ENCODE results near the gene RASGEF1B. TPM values are rescaled to one million over a fixed set of nuclear protein-coding genes. Genes with fewer than 3 reads are reported as not detected.

RASGEF1B gene
- total RNA-seq, 1 experiment from 2014 or later = 1.4 TPM

DNA sequence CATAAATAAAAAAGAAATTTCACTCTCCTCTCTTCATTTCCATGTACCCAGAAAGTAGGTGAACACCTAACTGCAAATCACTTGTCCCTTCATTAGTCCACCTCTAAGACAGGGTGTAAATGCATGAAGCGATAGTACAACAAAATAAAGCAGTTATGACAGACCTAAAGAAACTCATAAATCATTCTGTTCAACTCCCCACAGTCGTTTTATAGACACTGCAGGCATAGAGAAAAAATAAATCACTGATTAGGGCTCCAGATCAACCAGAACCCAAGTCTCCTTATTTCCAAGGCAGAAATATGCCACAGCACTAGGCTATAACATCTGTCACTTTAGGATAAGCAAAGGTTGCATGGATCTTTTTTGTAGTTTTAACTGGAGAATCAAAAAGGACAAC is 3.0 kb downstream of the RASGEF1B start:
- Histone ChIP-seq H2AFZ (ENCODE audit: low read length) (no peak overlapping the region), H4K20me1 (ENCODE audit: low read length) (no peaks in the 10 kb centered on the region), H3K27me3 (ENCODE audit: low read length) (no peaks in the 10 kb centered on the region), H3K36me3 (ENCODE audit: low read depth, low read length) (no peaks in the 10 kb centered on the region; the same call in 1 of the 2 replicates), H3K4me1 (ENCODE audit: insufficient read depth, low read length) (peaks cover 29% of the 10 kb centered on the region), H3F3A (ENCODE audit: low read length, unreplicated experiment) (no peaks in the 10 kb centered on the region), H3K9me3 (ENCODE audit: low read length) (no peaks in the 10 kb centered on the region), H3K79me2 (ENCODE audit: low read length) (no peaks in the 10 kb centered on the region), H3K27ac (ENCODE audit: low read length) (no peak overlapping the region), H3K4me2 (ENCODE audit: low read length) (no peak overlapping the region), H3K9ac (ENCODE audit: low read length) (no peak overlapping the region), H3K4me3 (ENCODE audit: low read length) (no peak overlapping the region), H3K9me2 (replicated peaks; ENCODE audit: low read length) (no peaks in the 10 kb centered on the region)
- no peak for ATAC-seq
- ChIA-PET CTCF (no interaction called here), POLR2A (ENCODE audit: unreplicated experiment) (no interaction called here)
- no peak for DNase-seq
- no TSS peak for BruUV-seq (replicated peaks)
- TF ChIP-seq EZH2phosphoT487 (IDR thresholded peaks at IDR 0.05; ENCODE audit: borderline replicate concordance, low read length) = no peak
- TF ChIP-seq EZH2 (IDR thresholded peaks at IDR 0.05; ENCODE audit: low read length, unreplicated experiment) = no peak
- TF ChIP-seq, protein P1, sequence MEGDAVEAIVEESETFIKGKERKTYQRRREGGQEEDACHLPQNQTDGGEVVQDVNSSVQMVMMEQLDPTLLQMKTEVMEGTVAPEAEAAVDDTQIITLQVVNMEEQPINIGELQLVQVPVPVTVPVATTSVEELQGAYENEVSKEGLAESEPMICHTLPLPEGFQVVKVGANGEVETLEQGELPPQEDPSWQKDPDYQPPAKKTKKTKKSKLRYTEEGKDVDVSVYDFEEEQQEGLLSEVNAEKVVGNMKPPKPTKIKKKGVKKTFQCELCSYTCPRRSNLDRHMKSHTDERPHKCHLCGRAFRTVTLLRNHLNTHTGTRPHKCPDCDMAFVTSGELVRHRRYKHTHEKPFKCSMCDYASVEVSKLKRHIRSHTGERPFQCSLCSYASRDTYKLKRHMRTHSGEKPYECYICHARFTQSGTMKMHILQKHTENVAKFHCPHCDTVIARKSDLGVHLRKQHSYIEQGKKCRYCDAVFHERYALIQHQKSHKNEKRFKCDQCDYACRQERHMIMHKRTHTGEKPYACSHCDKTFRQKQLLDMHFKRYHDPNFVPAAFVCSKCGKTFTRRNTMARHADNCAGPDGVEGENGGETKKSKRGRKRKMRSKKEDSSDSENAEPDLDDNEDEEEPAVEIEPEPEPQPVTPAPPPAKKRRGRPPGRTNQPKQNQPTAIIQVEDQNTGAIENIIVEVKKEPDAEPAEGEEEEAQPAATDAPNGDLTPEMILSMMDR (conservative IDR thresholded peaks at IDR 0.05; ENCODE audit: low read depth, low read length) = no peak
- intact Hi-C loops (cut with micrococcal nuclease) = loop anchor here (5.0 kb wide), 2 partner anchors 46 to 734 kb away; no protein-coding TSS in a partner anchor

DNA sequence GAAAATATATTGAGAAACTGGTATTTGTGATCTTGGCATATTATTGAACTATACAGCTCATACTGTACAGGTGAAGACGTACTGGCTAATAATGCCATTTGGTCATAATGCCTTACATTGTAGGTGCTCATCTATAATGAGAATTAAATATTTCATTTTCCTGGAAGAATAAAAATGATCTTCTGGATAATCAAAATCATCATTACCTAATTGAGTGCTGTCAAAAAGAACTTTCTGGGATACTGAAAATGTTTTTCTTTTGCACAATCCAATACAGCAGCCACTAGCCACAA is 4.1 kb downstream of the RASGEF1B start:
- Histone ChIP-seq H3K9me3 (ENCODE audit: low read length) (no peaks in the 10 kb centered on the region), H3K4me1 (ENCODE audit: insufficient read depth, low read length) (peaks cover 18% of the 10 kb centered on the region), H3K27me3 (ENCODE audit: low read length) (no peaks in the 10 kb centered on the region), H3F3A (ENCODE audit: low read length, unreplicated experiment) (no peaks in the 10 kb centered on the region), H3K9ac (ENCODE audit: low read length) (no peak overlapping the region), H2AFZ (ENCODE audit: low read length) (no peak overlapping the region), H3K36me3 (ENCODE audit: low read depth, low read length) (no peaks in the 10 kb centered on the region; the same call in 1 of the 2 replicates), H4K20me1 (ENCODE audit: low read length) (no peaks in the 10 kb centered on the region), H3K27ac (ENCODE audit: low read length) (peak overlapping the region; percentile 57; the same call in 1 of the 2 replicates), H3K4me2 (ENCODE audit: low read length) (peak overlapping the region; percentile 47; the same call in 1 of the 2 replicates), H3K4me3 (ENCODE audit: low read length) (no peak overlapping the region), H3K79me2 (ENCODE audit: low read length) (no peaks in the 10 kb centered on the region), H3K9me2 (replicated peaks; ENCODE audit: low read length) (no peaks in the 10 kb centered on the region)
- ATAC-seq (no peak), DNase-seq (no peak)
- no peak for TF ChIP-seq EZH2 (IDR thresholded peaks at IDR 0.05; ENCODE audit: low read length, unreplicated experiment)
- TF ChIP-seq, protein P1 (conservative IDR thresholded peaks at IDR 0.05; ENCODE audit: low read depth, low read length) = no peak
- TF ChIP-seq EZH2phosphoT487 (IDR thresholded peaks at IDR 0.05; ENCODE audit: borderline replicate concordance, low read length) = no peak
- CTCF ChIA-PET = interaction anchor here (1.0 kb wide), 1 partner anchor 221 kb away, joined by 3 read pairs; no protein-coding TSS in a partner anchor
- BruUV-seq (replicated peaks) = no TSS peak
- POLR2A ChIA-PET (ENCODE audit: unreplicated experiment) = no interaction called here
- intact Hi-C loops (cut with micrococcal nuclease) = loop anchor here (1.0 to 5.0 kb wide), 6 partner anchors 15 to 735 kb away; no protein-coding TSS in a partner anchor

DNA sequence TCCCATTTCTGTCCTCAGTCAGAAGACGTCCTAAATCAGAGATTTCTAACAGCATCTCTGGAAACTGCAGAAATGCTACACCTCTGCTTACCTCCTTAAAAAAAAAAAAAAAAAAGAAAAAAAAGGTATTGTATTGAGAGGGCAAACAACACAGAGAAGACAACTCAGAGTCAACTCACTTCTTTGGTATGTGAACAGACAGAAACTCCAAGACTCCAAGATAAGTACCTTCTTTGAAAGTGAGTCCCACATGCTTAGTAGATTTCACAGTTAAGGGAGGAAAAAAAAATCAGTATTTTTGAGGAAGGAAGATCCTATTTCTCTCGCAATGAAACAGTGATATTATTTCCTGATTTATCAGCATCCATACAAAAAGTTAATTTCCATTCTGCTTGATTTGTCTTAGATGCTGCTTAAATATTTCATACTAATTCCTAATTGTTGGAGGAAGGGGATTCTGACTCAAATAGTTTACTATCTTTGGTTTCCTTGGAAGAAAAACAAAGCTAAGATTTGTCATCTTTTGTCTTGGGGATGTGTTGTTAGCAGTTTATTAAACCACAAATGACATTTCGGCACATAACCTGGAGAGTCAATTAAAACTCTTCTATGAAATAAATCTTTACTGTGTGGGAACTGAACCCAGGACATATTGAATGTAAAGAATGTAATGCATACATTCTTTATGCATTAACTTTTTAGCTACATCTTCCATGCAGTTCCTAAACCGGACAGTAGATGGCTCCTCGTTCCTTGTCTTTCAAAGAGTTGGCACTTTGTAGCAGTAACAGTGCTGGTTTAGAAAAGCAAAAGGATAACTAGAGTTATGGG is 4.7 kb downstream of the RASGEF1B start:
- DNase-seq (peak; percentile 88), ATAC-seq (peak; percentile 45)
- Histone ChIP-seq H3K9me3 (ENCODE audit: low read length) (no peaks in the 10 kb centered on the region), H2AFZ (ENCODE audit: low read length) (no peak overlapping the region), H3K27me3 (ENCODE audit: low read length) (no peaks in the 10 kb centered on the region), H3K4me3 (ENCODE audit: low read length) (no peak overlapping the region), H3K79me2 (ENCODE audit: low read length) (no peaks in the 10 kb centered on the region), H3K9me2 (replicated peaks; ENCODE audit: low read length) (no peaks in the 10 kb centered on the region), H3K4me1 (ENCODE audit: insufficient read depth, low read length) (peaks cover 16% of the 10 kb centered on the region), H3K36me3 (ENCODE audit: low read depth, low read length) (no peaks in the 10 kb centered on the region; the same call in 1 of the 2 replicates), H3K27ac (ENCODE audit: low read length) (peak overlapping the region; percentile 57), H3F3A (ENCODE audit: low read length, unreplicated experiment) (no peaks in the 10 kb centered on the region), H3K9ac (ENCODE audit: low read length) (no peak overlapping the region), H4K20me1 (ENCODE audit: low read length) (no peaks in the 10 kb centered on the region), H3K4me2 (ENCODE audit: low read length) (peak overlapping the region; percentile 47)
- TF ChIP-seq, protein P1 (conservative IDR thresholded peaks at IDR 0.05; ENCODE audit: low read depth, low read length) = peak; percentile 85
- TF ChIP-seq EZH2phosphoT487 (IDR thresholded peaks at IDR 0.05; ENCODE audit: borderline replicate concordance, low read length) (no peak), EZH2 (IDR thresholded peaks at IDR 0.05; ENCODE audit: low read length, unreplicated experiment) (no peak)
- intact Hi-C loops (cut with micrococcal nuclease) = loop anchor here (1.0 to 5.0 kb wide), 7 partner anchors 15 to 801 kb away; no protein-coding TSS in a partner anchor
- BruUV-seq (replicated peaks) = no TSS peak
- CTCF ChIA-PET = interaction anchor here (1.0 kb wide), 1 partner anchor 221 kb away, joined by 3 read pairs; no protein-coding TSS in a partner anchor
- POLR2A ChIA-PET (ENCODE audit: unreplicated experiment) = no interaction called here

Data from PC-3 (cell line).